Measurements from ENCODE around the gene ST6GALNAC1.
"Not testable (repeated sequence)": the region's sequence is repeated elsewhere in the genome, so short reads cannot be mapped to it uniquely, and the experiment has no call there.

ST6GALNAC1 gene

GRCh38 chr17:76644995-76645394 lies 1.4 kb upstream of the ST6GALNAC1 start:
- no peak for FAIRE-seq
- DNase-seq (ENCODE audit: extremely low spot score, insufficient read length, low read depth): no peak

GRCh38 chr17:76642994-76643393 lies 563 bp downstream of the ST6GALNAC1 start:
- DNase-seq (ENCODE audit: extremely low spot score, insufficient read length, low read depth) (no peak), FAIRE-seq (no peak)

- no peak for FAIRE-seq
- no peak for DNase-seq (ENCODE audit: extremely low spot score, insufficient read length, low read depth)
Measured at GRCh38 chr17:76642032-76642561, 1.5 kb downstream of the ST6GALNAC1 start.

GRCh38 chr17:76641501-76641900 lies 2.1 kb downstream of the ST6GALNAC1 start:
- DNase-seq (ENCODE audit: extremely low spot score, insufficient read length, low read depth): no peak
- no peak for FAIRE-seq

GRCh38 chr17:76640550-76641380 lies 2.8 kb downstream of the ST6GALNAC1 start:
- FAIRE-seq (no peak), DNase-seq (ENCODE audit: extremely low spot score, insufficient read length, low read depth) (no peak)

DNA sequence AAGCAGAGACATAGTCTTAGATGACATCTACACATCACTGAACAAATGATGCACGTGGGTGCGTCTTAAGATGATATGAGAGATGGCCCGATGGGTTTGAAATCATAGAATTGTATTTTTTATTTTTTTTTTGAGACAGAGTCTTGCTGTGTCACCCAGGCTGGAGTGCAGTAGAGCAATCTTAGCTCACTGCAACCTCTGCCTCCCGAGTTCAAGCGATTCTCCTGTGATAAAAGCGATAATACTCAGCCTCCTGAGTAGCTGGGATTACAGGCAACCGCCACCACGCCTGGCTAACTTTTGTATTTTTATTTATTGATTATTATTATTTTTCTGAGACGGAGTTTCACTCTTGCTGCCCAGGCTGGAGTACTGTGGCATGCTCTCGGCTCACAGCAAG lies 5.3 kb downstream of the ST6GALNAC1 start:
- FAIRE-seq (no peak), DNase-seq (ENCODE audit: extremely low spot score, insufficient read length, low read depth) (no peak)

GRCh38 chr17:76636486-76637206 lies 6.9 kb downstream of the ST6GALNAC1 start:
- DNase-seq (ENCODE audit: extremely low spot score, insufficient read length, low read depth); FAIRE-seq: not testable (repeated sequence)

DNA sequence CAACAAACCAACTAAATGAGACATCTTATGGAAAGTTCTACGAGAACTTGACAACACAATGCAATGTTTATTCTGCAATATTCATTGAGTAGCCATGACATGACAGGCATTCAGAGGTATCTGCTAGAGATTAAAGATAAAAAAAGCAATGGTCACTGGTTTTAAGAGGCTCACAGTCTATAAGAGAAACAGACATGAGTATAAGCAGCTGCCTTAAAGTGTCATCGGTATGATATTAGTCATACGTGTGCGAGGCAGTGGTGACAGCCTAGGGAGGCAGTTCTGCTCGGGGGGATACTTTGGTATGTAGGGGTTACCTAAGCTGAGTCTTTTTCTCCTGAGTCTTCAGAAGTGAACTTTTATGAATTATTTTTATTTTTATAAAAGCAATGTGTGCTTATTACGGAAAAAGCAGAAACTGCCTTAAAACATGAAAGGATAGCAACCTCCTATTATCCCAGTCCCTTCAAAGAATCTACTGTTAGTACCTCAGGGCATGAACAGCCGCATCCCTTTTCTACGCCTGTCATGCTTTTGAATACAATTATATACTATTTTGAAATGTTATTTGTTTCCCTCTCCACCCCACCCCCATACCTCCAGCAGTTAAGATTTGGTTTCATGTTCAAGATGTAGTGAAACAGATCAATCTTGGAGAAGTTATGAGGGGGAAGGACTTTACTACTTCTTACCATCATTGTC lies 7.7 kb downstream of the ST6GALNAC1 start:
- FAIRE-seq: no peak
- no peak for DNase-seq (ENCODE audit: extremely low spot score, insufficient read length, low read depth)

DNA sequence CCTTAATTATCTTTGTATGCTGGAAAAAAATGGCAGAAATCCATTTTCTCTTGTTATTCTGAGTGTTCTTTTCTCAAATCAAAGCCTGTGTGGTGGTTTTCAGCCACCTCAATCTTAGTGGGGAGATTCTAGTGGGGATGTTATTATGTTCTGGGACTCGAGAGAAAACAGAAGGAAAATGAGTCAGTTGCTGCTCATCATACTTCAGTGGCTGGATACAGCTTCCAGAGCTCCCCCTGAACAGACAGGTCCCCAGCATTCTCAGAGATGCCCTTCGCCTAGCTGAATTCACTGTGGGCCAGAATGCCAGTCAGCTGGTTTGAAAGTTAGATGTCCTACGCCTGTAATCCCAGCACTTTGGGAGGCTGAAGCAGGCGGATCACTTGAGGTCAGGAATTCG lies 8.5 kb downstream of the ST6GALNAC1 start:
- no peak for DNase-seq (ENCODE audit: extremely low spot score, insufficient read length, low read depth)
- FAIRE-seq: no peak

GRCh38 chr17:76633628-76634328 lies 9.8 kb downstream of the ST6GALNAC1 start:
- DNase-seq (ENCODE audit: extremely low spot score, insufficient read length, low read depth): no peak
- FAIRE-seq: no peak

- DNase-seq (ENCODE audit: extremely low spot score, insufficient read length, low read depth) (no peak), FAIRE-seq (no peak)
Measured at GRCh38 chr17:76631821-76632565, 11.6 kb downstream of the ST6GALNAC1 start.

- DNase-seq (ENCODE audit: extremely low spot score, insufficient read length, low read depth) (no peak), FAIRE-seq (no peak)
Measured at GRCh38 chr17:76630151-76630550, 13.4 kb downstream of the ST6GALNAC1 start.

DNA sequence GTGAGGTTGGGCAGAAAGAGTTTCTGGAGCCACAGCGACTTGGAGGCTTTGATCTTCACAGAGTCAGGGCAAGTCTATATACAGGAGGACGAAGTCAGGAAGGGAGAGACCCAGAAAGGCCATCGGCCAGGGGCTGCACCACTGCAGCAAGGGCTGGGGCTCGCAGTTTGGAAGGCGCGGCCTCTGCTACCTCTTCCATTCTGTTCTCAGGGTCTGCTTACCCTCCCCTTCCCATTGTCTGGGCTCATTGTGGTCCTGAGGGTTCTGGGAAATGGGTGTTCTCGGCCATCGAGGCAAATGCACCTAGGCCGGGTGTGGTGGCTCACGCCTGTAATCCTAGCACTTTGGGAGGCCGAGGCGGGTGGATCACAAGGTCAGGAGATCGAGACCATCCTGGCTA lies 16.0 kb downstream of the ST6GALNAC1 start:
- no peak for FAIRE-seq
- no peak for DNase-seq (ENCODE audit: extremely low spot score, insufficient read length, low read depth)

- DNase-seq (ENCODE audit: extremely low spot score, insufficient read length, low read depth): no peak
- no peak for FAIRE-seq
Measured at GRCh38 chr17:76626442-76626841, 17.1 kb downstream of the ST6GALNAC1 start.

- FAIRE-seq (no peak), DNase-seq (ENCODE audit: extremely low spot score, insufficient read length, low read depth) (no peak)
Measured at GRCh38 chr17:76625496-76625895, 18.1 kb downstream of the ST6GALNAC1 start.

- FAIRE-seq: no peak
- DNase-seq (ENCODE audit: extremely low spot score, insufficient read length, low read depth): peak; percentile 56
Measured at GRCh38 chr17:76623271-76624146, 20.0 kb downstream of the ST6GALNAC1 start.

GRCh38 chr17:76617838-76618237 lies 25.7 kb downstream of the ST6GALNAC1 start:
- FAIRE-seq (no peak), DNase-seq (ENCODE audit: extremely low spot score, insufficient read length, low read depth) (no peak)

DNA sequence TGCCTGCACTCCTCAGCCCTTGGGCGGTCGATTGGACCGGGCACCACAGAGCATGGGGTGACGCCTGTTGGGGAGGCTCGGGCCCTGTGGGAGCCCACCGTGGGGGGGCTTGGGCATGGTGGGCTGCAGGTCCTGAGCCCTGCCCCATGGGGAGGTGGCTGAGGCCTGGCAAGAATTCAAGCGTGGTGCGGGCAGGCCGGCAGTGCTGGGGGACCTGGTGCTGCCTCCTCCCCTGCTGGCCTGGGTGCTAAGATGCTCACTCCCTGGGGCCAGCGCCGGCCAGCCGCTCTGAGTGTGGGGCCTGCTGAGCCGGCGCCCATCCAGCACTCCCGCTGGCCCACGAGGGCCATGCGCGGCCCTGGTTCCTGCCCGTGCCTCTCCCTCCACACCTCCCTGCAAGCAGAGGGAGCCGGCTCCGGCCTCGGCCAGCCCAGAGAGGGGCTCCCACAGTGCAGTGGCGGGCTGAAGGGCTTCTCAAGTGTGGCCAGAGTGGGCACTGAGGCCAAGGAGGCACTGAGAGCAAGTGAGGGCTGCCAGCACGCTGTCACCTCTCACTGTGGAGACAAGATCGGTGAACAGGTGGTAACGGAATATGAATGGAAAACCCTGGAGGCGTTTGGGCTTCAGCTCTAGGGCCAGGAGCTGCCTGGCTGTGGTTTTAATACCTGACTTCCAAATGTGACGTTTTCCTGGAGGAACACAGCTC lies 28.5 kb downstream of the ST6GALNAC1 start:
- no peak for FAIRE-seq
- no peak for DNase-seq (ENCODE audit: extremely low spot score, insufficient read length, low read depth)

All from GM18507 (cell line).